ENCODE results near the gene LTK. TPM values are rescaled to one million over a fixed set of nuclear protein-coding genes. Genes with fewer than 3 reads are reported as not detected.

LTK gene
- total and polyA plus RNA-seq, 12 donors = 0.11 to 1.6 (median 0.49) TPM

DNA sequence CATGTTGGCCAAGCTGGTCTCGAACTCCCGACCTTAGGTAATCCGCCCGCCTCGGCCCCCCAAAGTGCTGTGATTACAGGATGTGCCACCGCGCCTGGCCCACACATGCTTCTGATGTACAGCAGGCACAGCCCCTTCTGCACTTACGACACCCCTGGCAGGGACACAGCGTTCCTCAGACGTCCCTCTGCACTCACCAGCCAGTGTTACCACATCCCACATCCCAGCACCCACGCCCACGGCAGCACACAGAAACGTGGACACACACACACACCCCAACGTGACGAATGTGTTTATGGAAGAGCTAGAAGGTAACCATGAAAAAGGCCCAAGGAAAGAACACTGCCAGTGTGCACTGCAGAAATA is 31.0 kb upstream of the LTK start:
- intact Hi-C loops (cut with DNase I) = no loop called here
- TF ChIP-seq, protein P1, sequence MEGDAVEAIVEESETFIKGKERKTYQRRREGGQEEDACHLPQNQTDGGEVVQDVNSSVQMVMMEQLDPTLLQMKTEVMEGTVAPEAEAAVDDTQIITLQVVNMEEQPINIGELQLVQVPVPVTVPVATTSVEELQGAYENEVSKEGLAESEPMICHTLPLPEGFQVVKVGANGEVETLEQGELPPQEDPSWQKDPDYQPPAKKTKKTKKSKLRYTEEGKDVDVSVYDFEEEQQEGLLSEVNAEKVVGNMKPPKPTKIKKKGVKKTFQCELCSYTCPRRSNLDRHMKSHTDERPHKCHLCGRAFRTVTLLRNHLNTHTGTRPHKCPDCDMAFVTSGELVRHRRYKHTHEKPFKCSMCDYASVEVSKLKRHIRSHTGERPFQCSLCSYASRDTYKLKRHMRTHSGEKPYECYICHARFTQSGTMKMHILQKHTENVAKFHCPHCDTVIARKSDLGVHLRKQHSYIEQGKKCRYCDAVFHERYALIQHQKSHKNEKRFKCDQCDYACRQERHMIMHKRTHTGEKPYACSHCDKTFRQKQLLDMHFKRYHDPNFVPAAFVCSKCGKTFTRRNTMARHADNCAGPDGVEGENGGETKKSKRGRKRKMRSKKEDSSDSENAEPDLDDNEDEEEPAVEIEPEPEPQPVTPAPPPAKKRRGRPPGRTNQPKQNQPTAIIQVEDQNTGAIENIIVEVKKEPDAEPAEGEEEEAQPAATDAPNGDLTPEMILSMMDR (IDR thresholded peaks at IDR 0.05) = no peak
- Histone ChIP-seq H3K9me3 (no peaks in the 10 kb centered on the region), H3K27ac (peak overlapping the region in 6 of 10 donors; percentile 78 to 91 (median 84)), H3K36me3 (no peaks in the 10 kb centered on the region), H3K4me1 (peaks cover 0 to 17% (median 8%) of the 10 kb centered on the region in 9 donors), H3K4me3 (peak overlapping the region; percentile 68 to 93 (median 86)), H3K27me3 (no peaks in the 10 kb centered on the region)
- DNase-seq = peak in 1 of 2 donors; percentile 24
- ATAC-seq = peak in 7 of 8 donors; percentile 14 to 56 (median 25)
- WGBS, 2 donors = 69 to 73% methylated on average over 10 to 15 of the region's 15 CpGs

DNA sequence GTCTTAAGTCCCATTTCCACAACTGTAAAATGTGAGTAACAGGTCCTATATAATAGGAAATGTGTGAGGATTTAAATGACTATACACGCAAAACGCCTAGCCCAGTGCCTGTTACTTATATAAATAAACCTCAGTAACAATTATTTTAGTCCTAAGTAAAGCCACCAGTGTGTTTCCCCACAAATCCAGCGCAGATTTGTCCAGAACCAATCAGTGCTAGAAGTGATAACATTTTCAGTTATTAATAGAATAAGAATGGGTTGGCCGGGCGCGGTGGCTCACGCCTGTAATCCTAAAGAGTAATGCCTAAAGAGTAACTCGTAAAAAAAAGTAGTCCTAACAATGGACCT is 29.9 kb upstream of the LTK start:
- no peak for ATAC-seq
- peak overlapping the region in 9 of 10 donors; percentile 67 to 91 (median 84) for H3K27ac ChIP-seq
- intact Hi-C loops (cut with DNase I) = no loop called here

DNA sequence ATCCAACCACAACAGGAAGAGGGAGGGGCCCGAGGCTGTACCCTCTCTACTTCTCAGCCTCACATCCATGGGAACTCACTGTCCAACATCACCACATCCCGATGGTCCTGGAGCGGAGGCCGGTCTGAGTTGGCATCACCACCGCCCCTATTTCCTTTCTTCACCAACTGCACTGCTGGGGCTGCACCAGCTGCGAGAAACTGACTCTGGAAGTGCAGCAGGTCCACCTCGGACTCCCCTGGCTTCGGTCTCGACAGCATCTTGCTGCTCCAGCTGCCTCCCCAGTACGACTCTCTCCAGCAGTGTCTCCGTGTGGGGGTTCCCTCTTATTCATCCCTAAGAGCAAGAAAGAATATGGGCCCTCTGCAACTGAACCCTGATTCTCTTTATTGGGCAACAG is 23.2 kb upstream of the LTK start:
- DNase-seq = no peak

More for the DNA sequence above, 29.9 kb upstream of the LTK start:
- H3K27me3 ChIP-seq = no peaks in the 10 kb centered on the region
- 3 to 7% methylated on average over 8 of the region's 8 CpGs for WGBS, 2 donors
- TF ChIP-seq, protein P1 (IDR thresholded peaks at IDR 0.05) = no peak
- H3K4me3 ChIP-seq = peak overlapping the region; percentile 68 to 93 (median 86)
- no peaks in the 10 kb centered on the region for H3K36me3 ChIP-seq
- DNase-seq = no peak
- H3K4me1 ChIP-seq = peaks cover 0 to 17% (median 8%) of the 10 kb centered on the region in 9 donors
- no peaks in the 10 kb centered on the region for H3K9me3 ChIP-seq

DNA sequence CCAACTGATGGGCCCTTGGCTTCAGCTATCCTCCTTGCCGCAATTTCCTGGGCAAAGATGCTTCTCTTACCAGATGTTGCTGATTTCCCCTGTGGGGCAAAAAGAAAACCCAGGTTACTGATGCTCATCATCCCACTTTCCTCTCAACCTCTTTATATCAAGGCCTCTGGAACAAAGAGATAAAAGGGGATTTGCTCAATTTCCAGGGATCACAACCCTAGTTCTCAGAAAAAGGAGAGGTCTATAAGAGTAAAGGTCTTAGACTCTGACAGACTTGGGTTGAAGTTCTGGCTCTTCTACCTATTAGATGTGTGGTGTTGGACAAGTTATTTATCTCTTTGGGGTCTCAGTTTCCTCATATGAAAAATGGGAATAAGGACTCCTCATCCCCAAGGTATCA is 21.9 kb upstream of the LTK start:
- WGBS, 2 donors = 89 to 97% methylated on average over 1 of the region's 1 CpG
- intact Hi-C loops (cut with DNase I) = no loop called here
- Histone ChIP-seq H3K36me3 (peaks cover 0 to 72% (median 36%) of the 10 kb centered on the region in 9 donors), H3K4me1 (peaks cover 0 to 5% (median 0%) of the 10 kb centered on the region in 9 donors), H3K27ac (no peak overlapping the region), H3K9me3 (no peaks in the 10 kb centered on the region), H3K27me3 (no peaks in the 10 kb centered on the region), H3K4me3 (no peak overlapping the region)
- ATAC-seq = no peak
- TF ChIP-seq, protein P1 (IDR thresholded peaks at IDR 0.05) = no peak
- no peak for DNase-seq

More for the DNA sequence above, 23.2 kb upstream of the LTK start:
- H3K4me1 ChIP-seq = no peaks in the 10 kb centered on the region
- 93 to 94% methylated on average over 11 of the region's 11 CpGs for WGBS, 2 donors
- intact Hi-C loops (cut with DNase I) = no loop called here
- no peaks in the 10 kb centered on the region for H3K27me3 ChIP-seq
- ATAC-seq = no peak
- H3K36me3 ChIP-seq = peaks cover 0 to 58% (median 28%) of the 10 kb centered on the region in 9 donors
- no peak overlapping the region for H3K27ac ChIP-seq
- no peaks in the 10 kb centered on the region for H3K9me3 ChIP-seq
- H3K4me3 ChIP-seq = no peak overlapping the region
- TF ChIP-seq, protein P1 (IDR thresholded peaks at IDR 0.05) = no peak
